Omental fat pad (tissue), 4 donors: Measurements from ENCODE around the gene NUDT4. TPM values are rescaled to one million over a fixed set of nuclear protein-coding genes. Genes with fewer than 3 reads are reported as not detected.

Experiments used
- ATAC-seq: fragments of 150-250 bp; one replicate; pipeline ENCODE4 v1.9.1; 2016; ENCODE audit warnings: mild to moderate bottlenecking, moderate library complexity; ENCODE audit not compliant: low FRiP score
- DNase-seq: peaks from one replicate; pipeline ENCODE4 v3.0.0-alpha.2; 2019; ENCODE audit warnings: low spot score
- total RNA-seq, 4 donors: library from RNA; depleted of rRNA; stranded (reverse); fragments of >200 nt; gene quantifications; one replicate each; pipeline ENCODE4 v1.1.0, GENCODE V29; 2016
- TF ChIP-seq, protein P1 (sequence below), 3 donors: fragments of 450-650 bp; IDR thresholded peaks; one replicate each; pipeline ENCODE4 v1.5.1; 2016 to 2017; ENCODE audit warnings: antibody characterized with exemption in 3 of 3, mild to moderate bottlenecking in 3 of 3, moderate library complexity in 2 of 3

NUDT4 gene
- total RNA-seq, 4 donors from 2014 or later: 43.1 to 81.3 (median 55.6) TPM

GRCh38 chr12:93438266-93439050, 60.7 kb downstream of the NUDT4 start:
- TF ChIP-seq, protein P1, sequence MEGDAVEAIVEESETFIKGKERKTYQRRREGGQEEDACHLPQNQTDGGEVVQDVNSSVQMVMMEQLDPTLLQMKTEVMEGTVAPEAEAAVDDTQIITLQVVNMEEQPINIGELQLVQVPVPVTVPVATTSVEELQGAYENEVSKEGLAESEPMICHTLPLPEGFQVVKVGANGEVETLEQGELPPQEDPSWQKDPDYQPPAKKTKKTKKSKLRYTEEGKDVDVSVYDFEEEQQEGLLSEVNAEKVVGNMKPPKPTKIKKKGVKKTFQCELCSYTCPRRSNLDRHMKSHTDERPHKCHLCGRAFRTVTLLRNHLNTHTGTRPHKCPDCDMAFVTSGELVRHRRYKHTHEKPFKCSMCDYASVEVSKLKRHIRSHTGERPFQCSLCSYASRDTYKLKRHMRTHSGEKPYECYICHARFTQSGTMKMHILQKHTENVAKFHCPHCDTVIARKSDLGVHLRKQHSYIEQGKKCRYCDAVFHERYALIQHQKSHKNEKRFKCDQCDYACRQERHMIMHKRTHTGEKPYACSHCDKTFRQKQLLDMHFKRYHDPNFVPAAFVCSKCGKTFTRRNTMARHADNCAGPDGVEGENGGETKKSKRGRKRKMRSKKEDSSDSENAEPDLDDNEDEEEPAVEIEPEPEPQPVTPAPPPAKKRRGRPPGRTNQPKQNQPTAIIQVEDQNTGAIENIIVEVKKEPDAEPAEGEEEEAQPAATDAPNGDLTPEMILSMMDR (IDR thresholded peaks at IDR 0.05): no peak
- DNase-seq (no peak), ATAC-seq (no peak)

DNA sequence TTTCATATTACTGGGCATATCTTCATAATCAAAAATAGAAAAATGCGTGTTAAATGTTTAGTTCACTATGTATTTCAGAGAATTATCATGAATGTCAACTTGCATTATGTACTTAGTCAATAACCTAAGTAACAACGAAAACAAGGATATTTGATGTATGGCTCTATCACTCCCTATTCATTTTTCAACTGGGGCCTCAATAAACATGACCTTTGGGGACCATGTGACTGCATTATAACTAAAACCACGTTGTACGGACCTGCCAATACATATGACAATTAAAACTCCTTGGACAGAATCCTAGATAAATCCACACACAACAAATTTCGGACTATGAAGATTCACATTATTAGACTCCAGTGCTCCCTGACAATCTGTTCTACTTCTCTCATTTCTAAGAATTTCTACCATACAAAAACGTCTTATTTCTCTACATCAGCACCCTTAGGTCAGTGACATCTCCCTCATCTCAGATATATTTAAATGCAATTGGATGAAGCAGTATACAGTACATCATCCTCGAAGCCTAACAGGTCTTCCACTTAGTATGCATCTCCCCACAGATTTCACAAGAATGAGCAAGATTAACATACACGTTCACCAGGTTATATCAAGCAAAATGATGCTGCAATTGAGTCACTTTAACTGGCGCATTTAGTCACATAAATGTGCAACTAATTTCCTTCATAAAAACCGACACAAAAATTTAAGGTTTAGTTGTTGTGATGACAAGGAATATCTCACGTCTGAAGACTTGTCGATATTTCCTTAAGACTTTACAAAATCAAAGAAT, 62.5 kb downstream of the NUDT4 start:
- DNase-seq (no peak), ATAC-seq (no peak)
- TF ChIP-seq, protein P1 (IDR thresholded peaks at IDR 0.05): no peak

DNA sequence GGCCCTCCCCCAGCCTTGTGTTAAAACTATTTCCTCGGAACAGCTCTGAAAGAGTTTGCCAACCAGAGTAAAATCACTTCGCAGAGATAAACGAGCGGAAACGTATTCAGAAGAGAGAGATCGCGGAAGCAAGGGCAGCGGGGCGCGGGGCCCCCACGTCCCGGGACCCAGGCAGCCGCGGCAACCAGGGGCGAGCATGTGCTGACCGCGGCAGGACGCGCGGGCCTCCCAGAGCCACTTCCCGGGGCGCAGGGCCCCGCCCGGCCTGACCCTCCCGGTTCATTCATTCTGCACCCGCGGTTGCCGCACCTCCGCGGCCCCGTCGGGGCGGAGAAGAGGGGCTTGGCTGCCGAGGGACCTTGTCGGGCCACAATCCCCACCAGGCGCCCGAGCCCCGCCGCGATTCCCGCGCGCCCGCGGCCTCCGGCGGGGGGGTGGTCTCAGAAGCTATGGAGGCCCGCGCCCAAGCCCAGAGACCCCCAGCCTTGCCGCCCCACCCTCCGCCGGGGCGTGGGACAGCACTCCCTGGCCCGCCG, 63.4 kb downstream of the NUDT4 start:
- DNase-seq (no peak), ATAC-seq (peak; percentile 33)
- TF ChIP-seq, protein P1 (IDR thresholded peaks at IDR 0.05): no peak

GRCh38 chr12:93441617-93442410, 64.1 kb downstream of the NUDT4 start, which contains the start of gene UBE2N:
Gene UBE2N (minus strand): TSS chr12:93441947. CDS start chr12:93441884, 63 bp downstream.
- peak; percentile 97 for ATAC-seq
- TF ChIP-seq, protein P1 (IDR thresholded peaks at IDR 0.05): no peak
- peak; percentile 85 for DNase-seq

- TF ChIP-seq, protein P1 (IDR thresholded peaks at IDR 0.05): no peak
- DNase-seq (no peak), ATAC-seq (no peak)
These were observed 65.0 kb downstream of the NUDT4 start for GRCh38 chr12:93442411-93443340.

DNA sequence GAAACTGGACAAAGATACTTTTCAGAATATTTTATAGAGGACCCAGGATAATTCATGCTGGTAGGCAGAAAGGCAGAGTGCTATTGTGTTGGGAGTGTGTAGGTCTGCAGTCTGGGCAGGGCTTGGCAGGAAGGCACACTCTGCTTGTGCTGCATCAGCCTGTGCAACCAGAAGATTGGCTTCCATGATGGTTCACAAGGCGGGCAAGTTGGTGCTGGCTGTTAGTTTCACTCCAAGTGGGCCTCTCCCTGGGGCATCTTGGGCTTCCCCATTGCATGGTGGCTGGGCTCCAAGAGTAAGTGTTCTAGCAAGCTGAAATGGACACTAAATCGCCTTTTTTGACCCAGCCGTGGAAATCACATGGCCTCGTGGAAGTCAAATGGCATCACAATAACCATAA, 65.9 kb downstream of the NUDT4 start:
- ATAC-seq: no peak
- TF ChIP-seq, protein P1 (IDR thresholded peaks at IDR 0.05): no peak
- no peak for DNase-seq
